ENCODE measurements around the gene BCL7A.
"Not testable (repeated sequence)": the region's sequence is repeated elsewhere in the genome, so short reads cannot be mapped to it uniquely, and the experiment has no call there.

Gene BCL7A

DNA sequence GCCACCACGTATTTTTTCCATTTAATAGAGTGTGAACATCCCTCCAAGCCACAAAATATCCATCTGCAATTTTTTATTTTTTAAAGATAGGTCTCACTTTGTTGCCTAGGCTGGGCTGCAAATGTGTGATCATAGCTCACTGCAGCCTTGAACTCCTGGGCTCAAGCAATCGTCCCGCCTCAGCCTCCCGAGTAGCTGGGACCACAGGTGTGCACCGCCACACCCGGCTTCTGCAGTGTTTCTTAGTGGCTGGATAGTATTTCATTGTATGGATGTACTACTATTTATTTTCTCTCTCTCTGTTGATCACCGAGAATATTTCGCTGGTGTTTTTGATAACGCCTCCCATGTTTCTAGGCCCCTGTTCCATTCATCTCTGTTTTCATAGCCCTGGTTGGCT, 74.3 kb downstream of the BCL7A start:
- no peak for DNase-seq (ENCODE audit: low spot score)

DNA sequence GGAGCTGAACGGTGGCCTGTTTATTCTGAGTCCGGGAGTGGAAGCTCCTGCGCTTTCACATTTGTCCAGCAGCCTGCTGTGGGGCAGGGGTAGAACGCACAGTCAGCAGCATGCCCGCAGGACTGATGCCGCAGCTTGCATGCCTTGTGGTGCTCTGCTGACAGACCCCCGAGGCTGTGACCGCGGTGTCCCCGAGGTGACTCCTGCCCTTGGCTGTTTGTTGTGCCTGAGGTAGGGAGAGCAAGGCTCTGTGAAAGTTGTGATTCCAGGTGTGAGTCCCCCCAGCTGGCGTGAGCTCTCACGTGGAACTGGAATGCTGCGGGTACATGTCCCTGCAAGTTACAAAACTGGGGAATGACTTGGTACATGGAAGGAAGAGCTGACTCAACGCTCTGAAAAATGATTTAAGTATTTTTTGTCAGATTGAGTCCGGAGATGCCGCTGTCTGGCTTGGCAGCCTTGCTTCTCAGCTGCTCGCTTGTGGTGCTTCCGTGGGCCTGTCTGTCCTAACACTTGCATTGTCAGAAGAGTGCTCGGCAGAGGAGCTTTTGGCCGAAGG, 75.0 kb downstream of the BCL7A start:
- no peak for DNase-seq (ENCODE audit: low spot score)

DNA sequence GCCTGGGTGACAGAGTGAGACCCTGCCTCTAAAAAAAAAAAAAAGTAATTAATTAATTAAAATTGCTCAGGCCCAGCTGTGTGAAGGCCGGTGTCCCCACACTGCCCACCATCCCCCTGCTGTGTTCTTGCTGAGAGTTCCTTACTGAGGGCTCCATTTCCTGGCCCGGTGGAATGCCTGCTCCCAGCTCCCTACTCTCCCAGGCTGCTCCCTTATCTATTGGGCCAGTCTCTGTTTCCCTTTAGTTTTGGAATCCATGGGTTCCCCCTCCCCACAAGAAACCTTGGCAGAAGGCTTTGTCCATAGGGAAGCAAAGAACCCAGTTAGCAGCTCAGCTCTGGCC, 75.9 kb downstream of the BCL7A start:
- DNase-seq (ENCODE audit: low spot score), result no peak

DNA sequence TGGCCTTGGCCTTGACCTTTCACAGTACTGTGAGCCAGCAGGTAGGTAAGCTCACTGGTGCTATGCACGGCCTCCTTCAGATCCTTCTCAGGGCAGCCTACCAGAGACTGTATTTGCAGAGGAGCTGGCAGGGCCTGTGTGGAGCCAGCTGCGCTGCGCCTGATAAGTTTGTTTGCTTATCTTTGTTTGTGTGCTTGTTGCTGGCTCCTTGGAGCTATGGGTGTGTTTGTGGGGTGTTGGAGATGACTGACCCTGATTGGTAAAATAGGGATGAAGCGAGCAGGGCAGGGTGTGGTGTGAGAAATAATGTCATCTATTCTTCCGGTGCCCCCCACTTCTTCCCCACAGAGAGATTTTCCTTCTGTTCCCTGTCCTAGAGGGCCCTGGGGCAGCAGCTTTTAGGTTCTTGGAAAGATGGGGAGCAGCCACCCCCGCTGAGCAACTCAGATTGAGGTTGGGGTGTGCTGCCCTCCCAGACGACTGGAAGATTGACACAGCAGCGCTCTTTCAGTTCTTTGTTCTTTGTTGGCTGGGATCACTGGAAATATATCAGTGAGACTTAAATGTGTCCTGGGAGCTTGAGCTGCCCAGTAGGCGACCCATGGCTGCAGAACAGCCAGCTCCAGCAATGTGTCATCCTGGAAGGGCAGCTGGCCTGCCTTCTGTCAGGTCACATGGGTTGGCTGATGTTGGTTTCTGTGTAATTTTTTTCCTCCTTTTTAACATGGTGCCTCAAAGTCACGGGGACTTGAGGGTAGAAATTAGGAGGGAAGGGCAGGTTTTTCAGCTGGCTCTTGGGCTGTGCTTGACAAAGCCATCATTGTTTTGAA, 76.5 kb downstream of the BCL7A start:
- peak; percentile 80 for DNase-seq (ENCODE audit: low spot score)

DNA sequence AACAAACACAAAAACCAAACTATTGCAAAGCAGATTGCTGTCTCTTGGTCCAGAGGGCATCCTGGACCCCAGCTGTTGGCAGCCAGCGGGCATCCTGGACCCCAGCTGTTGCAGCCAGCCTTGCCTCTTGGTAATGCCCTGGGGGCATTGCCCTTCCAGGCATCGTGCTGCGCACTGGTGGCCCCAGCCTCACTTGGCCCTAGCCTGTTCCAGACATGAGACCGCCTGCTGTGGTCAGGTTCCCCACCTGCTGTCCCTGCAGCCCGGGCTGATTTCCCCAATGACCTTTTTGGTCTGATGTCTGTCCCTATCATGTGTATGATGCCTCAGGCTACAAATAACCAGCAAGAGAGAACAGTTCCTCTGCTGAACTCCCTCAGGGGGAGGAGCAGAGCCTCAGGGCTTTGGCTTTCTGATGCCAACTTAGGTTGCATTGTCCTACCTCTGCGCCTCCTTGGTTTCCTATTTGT, 77.6 kb downstream of the BCL7A start:
- DNase-seq (ENCODE audit: low spot score), result no peak

DNA sequence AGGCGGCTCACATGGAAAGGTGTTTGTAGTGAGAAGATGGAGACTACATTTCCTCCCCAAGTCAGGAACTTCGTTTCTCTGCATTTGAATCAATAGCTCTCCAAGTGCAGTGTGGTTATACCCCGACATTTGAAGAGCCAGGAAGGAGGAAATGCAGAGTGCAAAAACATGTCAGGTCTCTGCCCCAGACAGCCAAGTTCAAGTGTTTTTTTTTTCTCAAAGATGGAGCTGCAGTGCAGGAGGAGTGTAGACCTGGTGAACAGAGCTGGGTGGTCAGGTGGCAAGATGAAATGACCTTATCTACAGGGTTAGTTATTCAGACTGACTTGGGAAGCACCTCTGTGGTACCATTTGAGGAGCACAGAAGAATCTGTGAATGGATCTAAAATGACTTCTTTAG, 78.2 kb downstream of the BCL7A start:
- DNase-seq (ENCODE audit: low spot score), result no peak

DNA sequence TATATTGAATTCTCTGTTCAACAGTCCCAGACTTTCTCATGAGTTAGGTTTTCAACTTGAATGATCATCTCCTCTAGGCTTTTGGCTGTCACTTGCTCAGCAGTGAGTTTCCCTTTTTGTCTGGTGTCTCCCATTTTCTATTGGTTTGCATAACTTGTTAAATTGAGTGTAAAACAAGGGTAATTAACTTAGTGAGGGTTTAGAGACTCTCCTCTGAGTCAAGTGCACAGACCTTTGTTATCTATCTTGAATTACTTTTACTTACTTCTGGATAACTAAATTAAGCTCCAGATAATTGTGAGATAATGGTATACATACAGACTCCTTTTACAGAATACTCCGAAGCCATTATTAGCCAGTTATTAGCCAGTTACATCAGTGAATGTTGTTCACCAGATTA, 78.9 kb downstream of the BCL7A start:
- no peak for DNase-seq (ENCODE audit: low spot score)

DNA sequence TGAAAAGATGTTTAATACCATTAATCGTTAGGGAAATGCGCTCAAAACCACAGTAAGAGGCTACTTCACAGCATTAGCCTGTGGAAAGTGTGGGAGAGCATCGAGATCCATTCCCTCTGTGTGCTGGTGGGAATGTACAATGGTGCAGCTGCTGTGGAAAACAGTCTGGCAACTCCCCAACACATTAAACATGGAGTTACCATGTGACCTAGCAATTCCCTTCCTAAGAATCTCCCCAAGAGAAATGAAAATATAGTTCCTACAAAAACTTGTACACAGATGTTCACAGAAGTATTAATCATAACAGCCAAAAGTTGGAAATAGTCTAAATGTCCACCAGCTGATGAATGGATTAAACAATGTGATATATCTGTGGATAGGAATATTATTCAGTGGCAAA, 80.6 kb downstream of the BCL7A start:
- no peak for DNase-seq (ENCODE audit: low spot score)

DNA sequence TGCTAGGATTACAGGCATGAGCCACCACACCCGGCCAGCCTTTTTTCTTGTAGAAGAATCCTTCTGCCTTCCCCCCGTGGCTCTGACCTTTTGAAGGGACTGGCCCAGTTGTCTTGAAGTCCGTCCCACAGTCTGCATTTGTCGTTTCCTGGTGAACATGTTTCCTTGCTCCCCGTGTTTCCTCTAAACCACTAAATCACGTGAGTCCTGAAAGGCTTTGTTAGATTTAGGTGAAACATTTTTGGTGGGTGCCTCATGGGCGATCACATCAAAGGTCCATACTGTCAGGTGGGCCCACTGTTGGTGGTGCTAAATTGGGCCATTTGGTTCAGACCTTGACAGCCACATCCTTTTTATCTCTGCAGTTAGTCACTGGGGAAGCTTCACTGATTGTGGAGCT, 83.2 kb downstream of the BCL7A start:
- no peak for DNase-seq (ENCODE audit: low spot score)

DNA sequence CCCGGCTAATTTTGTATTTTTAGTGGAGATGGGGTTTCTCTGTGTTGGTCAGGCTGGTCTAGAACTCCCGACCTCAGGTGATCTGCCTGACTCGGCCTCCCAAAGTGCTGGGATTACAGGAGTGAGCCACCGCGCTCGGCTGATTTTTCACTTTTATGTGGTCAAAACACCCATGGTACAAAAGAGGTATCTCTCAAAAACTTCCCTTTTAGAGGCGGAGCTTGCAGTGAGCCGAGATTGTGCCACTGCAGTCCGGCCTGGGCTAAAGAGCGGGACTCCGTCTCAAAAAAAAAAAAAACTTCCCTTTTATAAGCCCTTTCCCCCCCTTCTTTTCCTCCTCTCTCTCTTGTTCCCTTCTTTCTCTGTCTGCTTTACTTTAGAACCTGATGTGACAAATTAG, 83.8 kb downstream of the BCL7A start:
- not testable (repeated sequence) for DNase-seq (ENCODE audit: low spot score)

DNA sequence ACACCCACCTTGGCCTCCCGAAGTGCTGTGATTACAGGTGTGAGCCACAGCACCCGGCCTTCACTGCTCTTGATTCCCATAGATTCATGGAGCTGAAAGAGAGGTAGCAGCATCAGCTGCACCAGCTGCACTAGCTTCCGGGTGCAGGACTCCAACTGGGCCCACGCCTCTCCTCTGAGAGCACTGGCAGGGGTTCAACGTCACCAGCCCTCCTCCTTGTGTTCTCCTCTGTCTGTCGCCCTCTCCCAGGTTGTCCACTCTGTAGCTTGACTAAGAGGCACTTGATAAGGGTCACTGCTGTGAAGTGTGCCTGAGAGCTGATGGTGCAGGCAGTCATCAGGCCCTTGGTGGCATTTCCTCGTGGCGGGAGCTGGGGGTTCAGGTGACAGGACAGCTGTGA, 85.2 kb downstream of the BCL7A start:
- DNase-seq (ENCODE audit: low spot score), result no peak

DNA sequence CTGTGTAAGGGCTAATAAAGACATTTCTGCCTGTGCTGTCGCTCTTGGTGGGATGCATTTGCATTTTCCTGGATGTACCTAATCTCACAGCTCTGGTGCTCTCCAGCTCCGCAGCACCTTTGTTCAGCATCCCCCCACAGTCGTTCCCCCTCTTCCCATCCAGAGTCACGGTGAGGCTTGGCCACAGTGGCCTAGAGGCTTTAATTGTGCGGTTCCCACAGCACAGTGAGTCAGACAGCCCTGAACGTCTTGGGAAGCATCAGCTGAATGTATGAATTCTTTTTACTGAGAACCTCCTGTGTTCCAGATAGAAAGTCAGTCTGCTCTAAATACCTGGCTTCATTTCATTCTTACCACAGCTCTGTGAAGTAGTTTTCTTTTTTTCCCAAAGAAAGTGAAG, 85.6 kb downstream of the BCL7A start:
- peak; percentile 56 for DNase-seq (ENCODE audit: low spot score)

DNA sequence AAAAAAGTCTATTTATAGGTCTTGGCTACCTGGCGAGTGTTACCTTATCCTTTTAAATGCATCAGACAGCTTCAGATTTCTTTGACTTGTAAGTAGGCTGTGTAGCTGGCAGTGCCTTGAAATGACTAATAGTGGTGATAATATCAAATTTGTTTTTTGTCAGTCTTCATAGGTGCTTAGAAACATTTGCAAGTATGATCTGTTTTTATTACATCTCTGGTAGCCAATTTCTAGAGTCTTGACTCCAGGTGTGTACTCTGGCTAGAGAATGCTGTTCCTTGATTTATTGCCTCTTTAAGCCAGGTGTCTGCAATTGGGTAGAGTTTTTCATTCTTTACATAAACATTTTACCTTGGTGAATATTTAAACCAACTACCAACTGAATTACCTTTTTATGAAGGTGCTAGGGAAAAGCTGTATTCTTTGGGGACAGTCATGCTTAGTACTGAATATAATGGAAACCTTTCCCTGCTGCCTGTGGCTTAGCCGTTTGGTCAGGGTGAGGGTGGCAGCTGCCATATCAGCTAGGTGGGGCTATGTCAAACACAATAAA, 89.5 kb downstream of the BCL7A start:
- DNase-seq (ENCODE audit: low spot score), result no peak
